IMR-90 (cell line): ENCODE measurements around the gene EXOC2. TPM values are rescaled to one million over a fixed set of nuclear protein-coding genes. Genes with fewer than 3 reads are reported as not detected.

Source experiments
- ATAC-seq: fragments of 200-7000 bp; cut with Tn5 transposase; 2 replicates; pipeline ENCODE4 v1.9.1; 2020; ENCODE audit warnings: low read depth, mild to moderate bottlenecking, moderate library complexity
- BruUV-seq: library from RNA; stranded (reverse); fragments of 400-500 nt; replicated peaks from 2 replicates; lab custom pipeline; 2021; lab: Mats Ljungman, UMichigan
- CTCF ChIA-PET: fragments of 300-600 bp; formaldehyde crosslinking; extraction: SDS; loops from one replicate; lab custom pipeline; 2021; ENCODE audit warnings: antibody characterized with exemption; lab: Yijun Ruan, JAX
- POLR2A ChIA-PET: fragments of 300-600 bp; sonication (Branson Sonifier 250); formaldehyde crosslinking; loops from one replicate; lab custom pipeline; 2022; ENCODE audit warnings: antibody characterized with exemption; ENCODE audit not compliant: unreplicated experiment; lab: Charles Lee
- DNase-seq: peaks from one replicate; pipeline ENCODE4 v3.0.0; 2013
- H2AFZ ChIP-seq: replicated peaks from 2 replicates; pipeline ENCODE3; 2013; ENCODE audit warnings: low read length, mild to moderate bottlenecking; ENCODE audit not compliant: poor library complexity
- H2AK5ac ChIP-seq: 2 replicates; pipeline ENCODE4 v1.6.1; 2013; ENCODE audit warnings: low read depth, low read length, inconsistent platforms
- H2AK9ac ChIP-seq: replicated peaks from 2 replicates; pipeline ENCODE3; 2013; ENCODE audit warnings: mild to moderate bottlenecking, low read depth, low read length, moderate library complexity; ENCODE audit not compliant: poor library complexity
- H2BK120ac ChIP-seq: 2 replicates; pipeline ENCODE4 v1.6.1; 2013; ENCODE audit warnings: low read depth, low read length, inconsistent platforms
- H2BK15ac ChIP-seq: 3 replicates; pipeline ENCODE4 v1.6.1; 2013; ENCODE audit warnings: low read depth, low read length, inconsistent platforms
- H2BK20ac ChIP-seq: 2 replicates; pipeline ENCODE4 v1.6.1; 2013; ENCODE audit warnings: low read depth, mild to moderate bottlenecking, inconsistent platforms, low read length, moderate library complexity
- H2BK5ac ChIP-seq: 2 replicates; pipeline ENCODE4 v1.6.1; 2013; ENCODE audit warnings: mild to moderate bottlenecking, low read depth, low read length, inconsistent platforms; ENCODE audit not compliant: poor library complexity, severe bottlenecking
- H3K14ac ChIP-seq: replicated peaks from 2 replicates; pipeline ENCODE4 v1.6.1; 2013; ENCODE audit warnings: low read depth, low read length, inconsistent platforms
- H3K18ac ChIP-seq: 2 replicates; pipeline ENCODE4 v1.6.1; 2013; ENCODE audit warnings: low read depth, low read length, control low read depth
- H3K23ac ChIP-seq: 2 replicates; pipeline ENCODE4 v1.6.1; 2013; ENCODE audit warnings: low read depth, low read length, inconsistent platforms
- H3K27ac ChIP-seq: 2 replicates; pipeline ENCODE4 v1.5.1; 2013; ENCODE audit warnings: mild to moderate bottlenecking, control low read depth, low read length; ENCODE audit not compliant: insufficient read depth
- H3K27me3 ChIP-seq: 2 replicates; pipeline ENCODE4 v1.6.1; 2013; ENCODE audit warnings: low read length; ENCODE audit not compliant: control insufficient read depth, insufficient read depth
- H3K36me3 ChIP-seq: 2 replicates; pipeline ENCODE4 v1.6.1; 2013; ENCODE audit warnings: low read length, mixed read lengths; ENCODE audit not compliant: control insufficient read depth, insufficient read depth
- H3K4ac ChIP-seq: 2 replicates; pipeline ENCODE4 v1.6.1; 2013; ENCODE audit warnings: low read depth, low read length, inconsistent platforms
- H3K4me1 ChIP-seq: 2 replicates; pipeline ENCODE4 v1.6.1; 2013; ENCODE audit warnings: low read length, mixed read lengths; ENCODE audit not compliant: control insufficient read depth, insufficient read depth
- H3K4me2 ChIP-seq: 2 replicates; pipeline ENCODE4 v1.6.1; 2013; ENCODE audit warnings: low read depth, mild to moderate bottlenecking, control low read depth, low read length, moderate library complexity
- H3K4me3 ChIP-seq: 2 replicates; pipeline ENCODE4 v1.5.1; 2013; ENCODE audit warnings: low read depth, mild to moderate bottlenecking, control low read depth, low read length, moderate library complexity; ENCODE audit not compliant: insufficient read depth
- H3K56ac ChIP-seq: 2 replicates; pipeline ENCODE4 v1.6.1; 2013; ENCODE audit warnings: low read length, inconsistent platforms; ENCODE audit not compliant: insufficient read depth; ENCODE audit errors: extremely low read depth
- H3K79me1 ChIP-seq, 2 experiments: 2 replicates each; pipeline ENCODE4 v1.6.1; 2013; ENCODE audit warnings: low read length in 2 of 2, inconsistent platforms in 1 of 2, low read depth in 1 of 2
- H3K9ac ChIP-seq: 2 replicates; pipeline ENCODE4 v1.6.1; 2013; ENCODE audit warnings: low read depth, low read length, control low read depth
- H3K9me1 ChIP-seq: 2 replicates; pipeline ENCODE4 v1.6.1; 2013; ENCODE audit warnings: low read length, inconsistent platforms; ENCODE audit not compliant: insufficient read depth
- H3K9me3 ChIP-seq: 2 replicates; pipeline ENCODE4 v1.6.1; 2013; ENCODE audit warnings: low read length; ENCODE audit not compliant: control insufficient read depth, insufficient read depth
- H4K20me1 ChIP-seq: 2 replicates; pipeline ENCODE4 v1.6.1; 2013; ENCODE audit warnings: low read length, inconsistent platforms; ENCODE audit not compliant: insufficient read depth
- H4K5ac ChIP-seq: 2 replicates; pipeline ENCODE4 v1.6.1; 2013; ENCODE audit warnings: mild to moderate bottlenecking, low read depth, low read length, control low read depth
- H4K8ac ChIP-seq, 2 experiments: 2 replicates each; pipeline ENCODE4 v1.6.1; 2013; ENCODE audit warnings: low read depth in 2 of 2, low read length in 2 of 2, control low read depth in 1 of 2, inconsistent platforms in 1 of 2
- H4K91ac ChIP-seq: 2 replicates; pipeline ENCODE4 v1.6.1; 2013; ENCODE audit warnings: low read depth, low read length, inconsistent platforms; ENCODE audit not compliant: insufficient read depth
- BHLHE40 ChIP-seq: fragments of 150-350 bp; IDR thresholded peaks from 2 replicates; pipeline ENCODE4 v1.6.1; 2016; ENCODE audit warnings: mild to moderate bottlenecking, low read depth, low read length
- CHD1 ChIP-seq: IDR thresholded peaks from 2 replicates; pipeline ENCODE4 v1.6.1; 2012; ENCODE audit warnings: low read depth, low read length, improper control_type of control experiment
- MXI1 ChIP-seq: IDR thresholded peaks from 2 replicates; pipeline ENCODE4 v1.6.1; 2012; ENCODE audit warnings: low read depth, mild to moderate bottlenecking, low read length, moderate library complexity, borderline replicate concordance
- POLR2A ChIP-seq: IDR thresholded peaks from 2 replicates; pipeline ENCODE4 v1.6.1; 2012; ENCODE audit warnings: mild to moderate bottlenecking, low read depth, low read length
- SMC3 ChIP-seq: fragments of 150-350 bp; IDR thresholded peaks from 2 replicates; pipeline ENCODE4 v1.6.1; 2016; ENCODE audit warnings: low read depth, mild to moderate bottlenecking, antibody characterized with exemption, low read length, moderate library complexity
- WGBS, 2 experiments: methylation state at CpG; one replicate each; pipeline versions ENCODE4 v1.1.5 to v1.1.7; 2013; ENCODE audit warnings: missing lambda C conversion rate in 2 of 2; ENCODE audit not compliant: insufficient read length in 1 of 2; ENCODE audit errors: extremely low coverage in 2 of 2; 5-methylcytosine and 5-hydroxymethylcytosine counted together
- dilution Hi-C: fragments of 300-500 bp; cut with HindIII; formaldehyde crosslinking; loops from one replicate; pipeline ENCODE4 v1.14.3; 2018; ENCODE audit warnings: low sequenced_read_pairs; ENCODE audit not compliant: unreplicated experiment
- in situ Hi-C: fragments of 300-500 bp; cut with MboI; formaldehyde crosslinking; loops from 3 replicates; pipeline ENCODE4 v1.14.3; 2019; ENCODE audit warnings: low sequenced_read_pairs, inconsistent platforms, mixed read lengths
- intact Hi-C: fragments of 100-400 bp; cut with micrococcal nuclease; formaldehyde crosslinking; loops from 2 replicates; pipeline ENCODE4 v1.10.0; 2022
- polyA plus RNA-seq, 3 experiments: library from polyadenylated mRNA; depleted of rRNA; stranded (reverse); fragments of >200 nt; gene quantifications; 2 replicates each; pipeline ENCODE4 v1.2.3, GENCODE V29; 2012; ENCODE audit warnings: low replicate concordance in 1 of 3
- total RNA-seq: library from RNA; depleted of rRNA; stranded (reverse); fragments of >200 nt; gene quantifications from 2 replicates; pipeline ENCODE4 v1.2.3, GENCODE V29; 2012

Gene EXOC2
- total and polyA plus RNA-seq, 2 of the 4 experiments (the other 2 are of a cell fraction) = 13.1 to 37.3 TPM

DNA sequence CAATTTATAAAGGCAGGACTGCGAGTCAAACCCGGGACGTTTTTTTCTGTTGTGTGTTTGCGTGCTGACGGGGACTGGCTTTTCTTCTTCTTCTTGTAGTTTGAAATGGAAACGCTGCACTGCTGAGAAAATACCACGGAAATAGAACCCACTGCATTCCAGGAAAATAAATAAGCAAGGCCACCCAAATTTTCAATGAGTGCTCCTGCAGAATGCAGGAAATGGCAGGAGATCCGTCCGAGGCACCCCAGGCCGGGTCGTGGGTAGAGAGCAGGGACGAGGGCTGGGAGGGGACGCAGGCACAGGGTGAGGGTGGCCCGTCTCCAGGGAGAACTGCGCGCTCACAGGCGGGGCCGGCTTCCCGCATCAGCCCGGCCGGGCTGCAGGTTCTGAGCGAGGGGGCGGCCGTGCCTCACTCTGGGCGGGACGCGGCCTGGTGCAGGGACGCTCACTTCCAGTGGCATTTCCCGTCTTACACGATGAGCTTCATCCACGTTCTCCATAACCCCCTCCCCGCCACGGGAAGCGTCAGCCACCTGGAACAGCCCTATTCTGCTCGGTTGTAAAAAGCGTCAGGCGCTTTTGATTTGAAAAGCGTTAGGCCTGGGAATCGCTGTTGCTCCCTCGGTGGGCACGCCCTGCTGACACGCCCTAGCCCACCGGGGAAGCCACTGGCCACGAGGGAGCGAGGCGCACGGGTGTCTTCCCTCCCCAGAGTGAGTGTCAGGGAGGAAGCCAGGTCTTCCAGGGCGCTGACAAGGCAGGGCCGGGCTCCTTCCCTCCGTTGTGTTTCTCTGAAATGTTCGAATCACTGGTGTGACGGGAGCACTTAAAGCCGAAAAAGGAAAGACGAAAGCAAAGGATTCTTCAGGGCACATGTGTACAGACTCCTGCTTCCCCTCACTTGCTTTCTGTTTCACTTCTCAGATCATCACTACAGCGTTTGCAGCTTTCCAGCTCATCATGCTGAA, 17.9 kb upstream of the EXOC2 start:
- POLR2A ChIA-PET = no interaction called here
- peak; percentile 79 for DNase-seq
- Histone ChIP-seq H4K20me1 (no peaks in the 10 kb centered on the region), H2BK5ac (peak overlapping the region; percentile 92), H2AFZ (peak overlapping the region; percentile 93), H3K79me1 (0 out of 4 replicates have a peak, but pooled peaks cover 0 to 4% of the 10 kb centered on the region in 2 experiments), H3K9ac (peak overlapping the region; percentile 91), H3K36me3 (no peaks in the 10 kb centered on the region), H3K4me1 (0 out of 2 replicates have a peak, but pooled peaks cover 5% of the 10 kb centered on the region), H3K4me2 (peak overlapping the region; percentile 97), H4K91ac (peak overlapping the region; percentile 89), H3K14ac (peak overlapping the region; percentile 94), H3K27ac (peak overlapping the region; percentile 94), H3K23ac (peak overlapping the region; percentile 89), H2BK20ac (peak overlapping the region; percentile 81), H3K9me3 (no peaks in the 10 kb centered on the region), H2AK9ac (peak overlapping the region; percentile 84), H3K4ac (peak overlapping the region; percentile 97), H3K4me3 (peak overlapping the region; percentile 62), H2AK5ac (peak overlapping the region; percentile 12; the same call in 1 of the 2 replicates), H3K18ac (peak overlapping the region; percentile 91), H4K5ac (peak overlapping the region; percentile 77), H3K56ac (peak overlapping the region; percentile 86), H4K8ac (peak overlapping the region; percentile 93 to 94), H2BK15ac (peak overlapping the region; percentile 69; the same call in 1 of the 3 replicates), H3K27me3 (no peaks in the 10 kb centered on the region), H2BK120ac (peak overlapping the region; percentile 95), H3K9me1 (peaks cover 6% of the 10 kb centered on the region)
- ATAC-seq = peak; percentile 87
- intact Hi-C loops (loop anchor here (5.0 kb wide), 1 partner anchor 84 kb away; no protein-coding TSS in a partner anchor), dilution Hi-C loops (no loop called here), in situ Hi-C loops (loop anchor here (10.0 kb wide), 1 partner anchor 694 kb away; no protein-coding TSS in a partner anchor)
- TF ChIP-seq CHD1 (no peak), POLR2A (peak; percentile 32; the same call in 1 of the 2 replicates), BHLHE40 (0 out of 2 replicates have a peak, but pooled peaks have one; percentile 8), MXI1 (peak; percentile 81; the same call in 1 of the 2 replicates), SMC3 (no peak)
- 4% methylated on average over 25 of the region's 55 CpGs; no CpG with 5 or more reads in 1 of the 2 experiments for WGBS, 2 experiments
- no TSS peak for BruUV-seq
- CTCF ChIA-PET = interaction anchor here (1.0 to 1.2 kb wide), 2 partner anchors 11 to 12 kb away, joined by 4 to 5 read pairs; no protein-coding TSS in a partner anchor
